ENCODE results near the gene PLA2G4A.

- no peak for TF ChIP-seq CTCF (optimal IDR thresholded peaks at IDR 0.05 in 1 of 3, IDR thresholded peaks at IDR 0.05 in 1 of 3, conservative IDR thresholded peaks at IDR 0.05 in 1 of 3; ENCODE audit: extremely low read depth in 1 of 3, insufficient read depth in 2 of 3, low read length in 3 of 3)
- TF ChIP-seq EZH2 (IDR thresholded peaks at IDR 0.05; ENCODE audit: low read length): no peak
These were observed 172.6 kb downstream of the PLA2G4A start for GRCh38 chr1:187001198-187001889.

All from keratinocyte (primary cell).